ENCODE data around the gene MTMR6.
A peak's percentile ranks its signal among the peaks of the same experiment; 100 is the strongest.

The MTMR6 gene

GRCh38 chr13:25295228-25295627 is 7.9 kb upstream of the MTMR6 start:
- ATAC-seq (ENCODE audit: low read depth) (no peak), DNase-seq (ENCODE audit: low spot score in 2 of 2) (no peak)
- Mint-ChIP-seq H3K27ac (no peak overlapping the region), H3K36me3 (no peaks in the 10 kb centered on the region), H3K4me3 (no peak overlapping the region), H3K9me3 (no peaks in the 10 kb centered on the region), H3K27me3 (peaks cover 17% of the 10 kb centered on the region), H3K4me1 (no peaks in the 10 kb centered on the region)

- H3K4me3 Mint-ChIP-seq: no peak overlapping the region
- H3K4me1 Mint-ChIP-seq: peaks cover 2% of the 10 kb centered on the region
- H3K9me3 Mint-ChIP-seq: no peaks in the 10 kb centered on the region
- DNase-seq (ENCODE audit: low spot score in 2 of 2) (no peak), ATAC-seq (ENCODE audit: low read depth) (no peak)
- H3K27ac Mint-ChIP-seq: no peak overlapping the region
- H3K27me3 Mint-ChIP-seq: peaks cover 18% of the 10 kb centered on the region
- H3K36me3 Mint-ChIP-seq: no peaks in the 10 kb centered on the region
Observed at GRCh38 chr13:25292301-25292700, 5.0 kb upstream of the MTMR6 start.

GRCh38 chr13:25291691-25292090 is 4.4 kb upstream of the MTMR6 start:
- ATAC-seq (ENCODE audit: low read depth) (no peak), DNase-seq (ENCODE audit: low spot score in 2 of 2) (no peak)
- H3K27me3 Mint-ChIP-seq: peaks cover 16% of the 10 kb centered on the region
- no peak overlapping the region for H3K27ac Mint-ChIP-seq
- no peaks in the 10 kb centered on the region for H3K9me3 Mint-ChIP-seq
- no peaks in the 10 kb centered on the region for H3K36me3 Mint-ChIP-seq
- H3K4me1 Mint-ChIP-seq: peaks cover 2% of the 10 kb centered on the region
- no peak overlapping the region for H3K4me3 Mint-ChIP-seq

GRCh38 chr13:25288966-25289365 is 1.7 kb upstream of the MTMR6 start:
- no peaks in the 10 kb centered on the region for H3K36me3 Mint-ChIP-seq
- no peaks in the 10 kb centered on the region for H3K9me3 Mint-ChIP-seq
- no peak overlapping the region for H3K27ac Mint-ChIP-seq
- H3K27me3 Mint-ChIP-seq: peaks cover 5% of the 10 kb centered on the region
- DNase-seq (ENCODE audit: low spot score in 2 of 2) (no peak), ATAC-seq (ENCODE audit: low read depth) (no peak)
- no peak overlapping the region for H3K4me3 Mint-ChIP-seq
- peaks cover 7% of the 10 kb centered on the region for H3K4me1 Mint-ChIP-seq

- ATAC-seq (ENCODE audit: low read depth): peak; percentile 43
Observed at GRCh38 chr13:25286308-25286968, 850 bp downstream of the MTMR6 start.

GRCh38 chr13:25281935-25282332 is 5.4 kb downstream of the MTMR6 start:
- no peak for ATAC-seq (ENCODE audit: low read depth)
- H3K36me3 Mint-ChIP-seq: peaks cover 15% of the 10 kb centered on the region
- H3K4me1 Mint-ChIP-seq: peaks cover 41% of the 10 kb centered on the region
- no peaks in the 10 kb centered on the region for H3K9me3 Mint-ChIP-seq
- DNase-seq (ENCODE audit: low spot score in 2 of 2): no peak
- peak overlapping the region; percentile 86 for H3K27ac Mint-ChIP-seq
- no peak overlapping the region for H3K4me3 Mint-ChIP-seq
- no peaks in the 10 kb centered on the region for H3K27me3 Mint-ChIP-seq

More at GRCh38 chr13:25286308-25286968, 850 bp downstream of the MTMR6 start:
- DNase-seq (ENCODE audit: low spot score in 2 of 2): peak in 1 of 2 donors; percentile 65
- peaks cover 7% of the 10 kb centered on the region for H3K36me3 Mint-ChIP-seq
- peak overlapping the region; percentile 97 for H3K4me3 Mint-ChIP-seq
- peak overlapping the region; percentile 100 for H3K27ac Mint-ChIP-seq
- no peaks in the 10 kb centered on the region for H3K9me3 Mint-ChIP-seq
- peaks cover 21% of the 10 kb centered on the region for H3K4me1 Mint-ChIP-seq
- peaks cover 2% of the 10 kb centered on the region for H3K27me3 Mint-ChIP-seq

GRCh38 chr13:25281193-25281934 is 5.9 kb downstream of the MTMR6 start:
- peak overlapping the region; percentile 86 for H3K27ac Mint-ChIP-seq
- no peaks in the 10 kb centered on the region for H3K9me3 Mint-ChIP-seq
- ATAC-seq (ENCODE audit: low read depth) (peak; percentile 42), DNase-seq (ENCODE audit: low spot score in 2 of 2) (no peak)
- peaks cover 44% of the 10 kb centered on the region for H3K4me1 Mint-ChIP-seq
- no peaks in the 10 kb centered on the region for H3K27me3 Mint-ChIP-seq
- no peak overlapping the region for H3K4me3 Mint-ChIP-seq
- peaks cover 15% of the 10 kb centered on the region for H3K36me3 Mint-ChIP-seq

GRCh38 chr13:25280396-25280795 is 6.9 kb downstream of the MTMR6 start:
- no peak for DNase-seq (ENCODE audit: low spot score in 2 of 2)
- H3K4me1 Mint-ChIP-seq: peaks cover 45% of the 10 kb centered on the region
- peaks cover 17% of the 10 kb centered on the region for H3K36me3 Mint-ChIP-seq
- no peaks in the 10 kb centered on the region for H3K9me3 Mint-ChIP-seq
- peak overlapping the region; percentile 86 for H3K27ac Mint-ChIP-seq
- no peak overlapping the region for H3K4me3 Mint-ChIP-seq
- H3K27me3 Mint-ChIP-seq: no peaks in the 10 kb centered on the region
- ATAC-seq (ENCODE audit: low read depth): no peak

- H3K4me1 Mint-ChIP-seq: peaks cover 37% of the 10 kb centered on the region
- peak overlapping the region; percentile 56 for H3K27ac Mint-ChIP-seq
- no peak for DNase-seq (ENCODE audit: low spot score in 2 of 2)
- H3K4me3 Mint-ChIP-seq: no peak overlapping the region
- ATAC-seq (ENCODE audit: low read depth): no peak
- no peaks in the 10 kb centered on the region for H3K27me3 Mint-ChIP-seq
- peaks cover 15% of the 10 kb centered on the region for H3K36me3 Mint-ChIP-seq
- H3K9me3 Mint-ChIP-seq: no peaks in the 10 kb centered on the region
Observed at GRCh38 chr13:25276748-25277147, 10.5 kb downstream of the MTMR6 start.

- ATAC-seq (ENCODE audit: low read depth) (no peak), DNase-seq (ENCODE audit: low spot score in 2 of 2) (no peak)
- no peak overlapping the region for H3K4me3 Mint-ChIP-seq
- peak overlapping the region; percentile 72 for H3K27ac Mint-ChIP-seq
- no peaks in the 10 kb centered on the region for H3K9me3 Mint-ChIP-seq
- H3K4me1 Mint-ChIP-seq: peaks cover 6% of the 10 kb centered on the region
- H3K27me3 Mint-ChIP-seq: no peaks in the 10 kb centered on the region
- peaks cover 23% of the 10 kb centered on the region for H3K36me3 Mint-ChIP-seq
Observed at GRCh38 chr13:25268561-25268960, 18.7 kb downstream of the MTMR6 start.

GRCh38 chr13:25267715-25268114 is 19.6 kb downstream of the MTMR6 start:
- peaks cover 26% of the 10 kb centered on the region for H3K36me3 Mint-ChIP-seq
- no peaks in the 10 kb centered on the region for H3K9me3 Mint-ChIP-seq
- DNase-seq (ENCODE audit: low spot score in 2 of 2) (no peak), ATAC-seq (ENCODE audit: low read depth) (peak; percentile 76)
- no peak overlapping the region for H3K4me3 Mint-ChIP-seq
- H3K4me1 Mint-ChIP-seq: peaks cover 6% of the 10 kb centered on the region
- no peaks in the 10 kb centered on the region for H3K27me3 Mint-ChIP-seq
- H3K27ac Mint-ChIP-seq: peak overlapping the region; percentile 72

GRCh38 chr13:25266706-25267105 is 20.6 kb downstream of the MTMR6 start:
- Mint-ChIP-seq H3K4me1 (peaks cover 6% of the 10 kb centered on the region), H3K4me3 (no peak overlapping the region), H3K27ac (peak overlapping the region; percentile 17), H3K36me3 (peaks cover 24% of the 10 kb centered on the region), H3K27me3 (no peaks in the 10 kb centered on the region), H3K9me3 (no peaks in the 10 kb centered on the region)
- no peak for DNase-seq (ENCODE audit: low spot score in 2 of 2)
- ATAC-seq (ENCODE audit: low read depth): no peak

- Mint-ChIP-seq H3K36me3 (peaks cover 26% of the 10 kb centered on the region), H3K9me3 (no peaks in the 10 kb centered on the region)
Observed at GRCh38 chr13:25262261-25262660, 25.0 kb downstream of the MTMR6 start.

GRCh38 chr13:25253702-25254101 is 33.6 kb downstream of the MTMR6 start:
- Mint-ChIP-seq H3K4me3 (no peak overlapping the region), H3K9me3 (no peaks in the 10 kb centered on the region), H3K36me3 (peaks cover 35% of the 10 kb centered on the region), H3K27ac (no peak overlapping the region), H3K27me3 (no peaks in the 10 kb centered on the region), H3K4me1 (peaks cover 4% of the 10 kb centered on the region)
- ATAC-seq (ENCODE audit: low read depth): no peak
- DNase-seq (ENCODE audit: low spot score in 2 of 2): no peak

More at GRCh38 chr13:25262261-25262660, 25.0 kb downstream of the MTMR6 start:
- ATAC-seq (ENCODE audit: low read depth): no peak
- no peak overlapping the region for H3K27ac Mint-ChIP-seq
- DNase-seq (ENCODE audit: low spot score in 2 of 2): no peak
- no peak overlapping the region for H3K4me3 Mint-ChIP-seq
- H3K4me1 Mint-ChIP-seq: no peaks in the 10 kb centered on the region
- no peaks in the 10 kb centered on the region for H3K27me3 Mint-ChIP-seq

Measured in memory B cell (primary cell).